Endodermal cell (in vitro differentiated cells): ENCODE results near the gene NPIPB8. TPM values are rescaled to one million over a fixed set of nuclear protein-coding genes. Genes with fewer than 3 reads are reported as not detected.
A peak's percentile ranks its signal among the peaks of the same experiment; 100 is the strongest.
"Not testable (repeated sequence)": the region's sequence is repeated elsewhere in the genome, so short reads cannot be mapped to it uniquely, and the experiment has no call there.

Source experiments
- DNase-seq: peaks from one replicate; pipeline ENCODE4 v3.0.0-alpha.2; 2017
- H3K27ac ChIP-seq: 2 replicates; pipeline ENCODE4 v1.5.1; 2013; ENCODE audit warnings: mild to moderate bottlenecking, low read depth, low read length, moderate library complexity
- H3K27me3 ChIP-seq: 2 replicates; pipeline ENCODE4 v1.6.1; 2013; ENCODE audit warnings: mild to moderate bottlenecking, low read length, moderate library complexity; ENCODE audit not compliant: insufficient read depth, control insufficient read depth, poor library complexity, severe bottlenecking
- H3K36me3 ChIP-seq: 2 replicates; pipeline ENCODE4 v1.7.0; 2013; ENCODE audit warnings: mild to moderate bottlenecking, low read length, moderate library complexity; ENCODE audit not compliant: control insufficient read depth, insufficient read depth
- H3K4me1 ChIP-seq: one replicate; pipeline ENCODE4 v1.7.0; 2013; ENCODE audit warnings: low read length; ENCODE audit not compliant: control insufficient read depth, insufficient read depth
- H3K4me3 ChIP-seq: 2 replicates; pipeline ENCODE4 v1.5.1; 2013; ENCODE audit warnings: mild to moderate bottlenecking, low read length, moderate library complexity
- H3K9ac ChIP-seq: 2 replicates; pipeline ENCODE4 v1.6.1; 2013; ENCODE audit warnings: mild to moderate bottlenecking, low read length, moderate library complexity; ENCODE audit not compliant: poor library complexity, severe bottlenecking; ENCODE audit errors: extremely low read depth
- H3K9me3 ChIP-seq: 2 replicates; pipeline ENCODE4 v1.6.1; 2013; ENCODE audit warnings: mild to moderate bottlenecking, low read length, moderate library complexity; ENCODE audit not compliant: control insufficient read depth
- H3K27ac Mint-ChIP-seq: 2 replicates; pipeline ENCODE4 v1.8.0; 2020; ENCODE audit warnings: mixed read lengths
- H3K27me3 Mint-ChIP-seq: 2 replicates; pipeline ENCODE4 v1.8.0; 2021; ENCODE audit warnings: mild to moderate bottlenecking, mixed read lengths; ENCODE audit not compliant: insufficient read depth
- H3K36me3 Mint-ChIP-seq: 2 replicates; pipeline ENCODE4 v1.8.0; 2020; ENCODE audit warnings: low read depth, mixed read lengths
- H3K4me1 Mint-ChIP-seq: 2 replicates; pipeline ENCODE4 v1.8.0; 2020; ENCODE audit warnings: mixed read lengths
- H3K4me3 Mint-ChIP-seq: 2 replicates; pipeline ENCODE4 v1.8.0; 2020; ENCODE audit warnings: mild to moderate bottlenecking, moderate library complexity, mixed read lengths
- H3K9me3 Mint-ChIP-seq: 2 replicates; pipeline ENCODE4 v1.8.0; 2020; ENCODE audit warnings: mild to moderate bottlenecking, mixed read lengths
- CTCF ChIP-seq: fragments of 200-600 bp; sonication (generic); conservative IDR thresholded peaks from 2 replicates; pipeline ENCODE4 v1.5.0; 2021; ENCODE audit warnings: antibody characterized with exemption, mild to moderate bottlenecking
- WGBS, 2 experiments: methylation state at CpG; one replicate each; pipeline versions ENCODE4 v1.1.5 to v1.1.7; 2013; ENCODE audit warnings: missing lambda C conversion rate in 2 of 2, mixed read lengths in 1 of 2; ENCODE audit not compliant: insufficient coverage in 1 of 2, insufficient read length in 1 of 2; 5-methylcytosine and 5-hydroxymethylcytosine counted together
- total RNA-seq, 2 donors: library from RNA; stranded (reverse); fragmentation: NEBNext Ultra II Directional in 1 of 2; extraction: Animal tissue kit (Norgen Biotek cat#: 25700) in 1 of 2; gene quantifications; 2 replicates in 1 of 2; 3 replicates in 1 of 2; pipeline ENCODE4 v1.2.1, GENCODE V29; 2021

The NPIPB8 gene
- total RNA-seq, 2 donors from 2014 or later, result 0.35 TPM; not detected in 1

GRCh38 chr16:28596840-28597691, 40.8 kb upstream of the NPIPB8 start, which contains the start of gene SULT1A2:
Gene SULT1A2, minus strand, starts transcription at chr16:28597050. Its CDS starts 1,120 bp downstream, at chr16:28595930.
- DNase-seq, result peak; percentile 64
- no peak for TF ChIP-seq CTCF
- Histone ChIP-seq H3K4me1 (peaks cover 4% of the 10 kb centered on the region), H3K9ac (no peak within 1 kb of the TSS), H3K9me3 (no peaks in the 10 kb centered on the region), H3K4me3 (no peak within 1 kb of the TSS), H3K27me3 (no peaks in the 10 kb centered on the region), H3K36me3 (no peaks in the 10 kb centered on the region), H3K27ac (no peak within 1 kb of the TSS)
- H3K9me3 Mint-ChIP-seq, result no peaks in the 10 kb centered on the region
- H3K27me3 Mint-ChIP-seq, result peaks cover 2% of the 10 kb centered on the region
- peaks cover 3% of the 10 kb centered on the region for H3K36me3 Mint-ChIP-seq
- H3K27ac Mint-ChIP-seq, result peak within 1 kb of the TSS; percentile 74
- H3K4me3 Mint-ChIP-seq, result peak within 1 kb of the TSS; percentile 19
- 53 to 74% methylated on average over 4 to 11 of the region's 11 CpGs for WGBS, 2 experiments
- peaks cover 16% of the 10 kb centered on the region for H3K4me1 Mint-ChIP-seq

DNA sequence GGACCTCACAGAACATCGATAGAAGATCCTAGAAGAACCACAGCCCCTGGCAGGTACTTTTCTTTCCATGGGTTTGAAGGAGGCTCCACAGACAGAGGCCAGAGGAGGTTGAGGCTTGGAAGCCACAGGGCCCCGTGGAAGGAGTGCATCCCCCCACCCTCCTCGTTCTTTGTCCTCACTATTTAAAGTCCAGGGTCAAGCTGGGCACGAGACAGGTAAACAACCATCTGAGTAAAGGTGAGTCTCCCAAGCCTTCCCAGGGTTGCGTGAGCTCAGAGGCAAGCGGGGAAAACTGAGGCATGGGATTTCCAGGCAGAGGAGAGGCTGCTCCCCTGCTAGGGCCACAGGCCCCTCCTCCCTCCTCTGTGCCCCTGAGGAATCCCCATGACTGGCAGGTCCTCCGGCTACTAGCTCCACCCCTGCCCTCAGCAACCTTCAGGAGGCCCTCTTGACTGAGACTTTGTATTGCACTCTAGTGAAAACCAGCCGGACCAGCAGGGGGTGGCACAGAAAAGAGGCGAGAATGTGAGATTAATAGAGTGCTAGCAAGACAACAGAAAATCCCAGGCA, 40.1 kb upstream of the NPIPB8 start:
- Mint-ChIP-seq H3K27me3 (peaks cover 2% of the 10 kb centered on the region), H3K4me1 (peaks cover 16% of the 10 kb centered on the region), H3K36me3 (no peaks in the 10 kb centered on the region), H3K9me3 (no peaks in the 10 kb centered on the region), H3K4me3 (no peak overlapping the region), H3K27ac (no peak overlapping the region)
- no peak overlapping the region for H3K4me3 ChIP-seq
- peaks cover 4% of the 10 kb centered on the region for H3K4me1 ChIP-seq
- peak; percentile 74 for DNase-seq
- H3K27me3 ChIP-seq, result no peaks in the 10 kb centered on the region
- WGBS, 2 experiments, result 78 to 84% methylated on average over 5 to 9 of the region's 9 CpGs
- no peak for TF ChIP-seq CTCF
- no peak overlapping the region for H3K27ac ChIP-seq
- no peaks in the 10 kb centered on the region for H3K36me3 ChIP-seq
- no peak overlapping the region for H3K9ac ChIP-seq
- no peaks in the 10 kb centered on the region for H3K9me3 ChIP-seq

- H3K27me3 Mint-ChIP-seq, H3K27me3 ChIP-seq, H3K36me3 ChIP-seq, H3K4me1 ChIP-seq, H3K9me3 ChIP-seq, H3K36me3 Mint-ChIP-seq, H3K4me3 ChIP-seq, DNase-seq, H3K9me3 Mint-ChIP-seq, H3K27ac Mint-ChIP-seq, H3K27ac ChIP-seq, H3K9ac ChIP-seq, H3K4me3 Mint-ChIP-seq: not testable (repeated sequence)
- WGBS, 2 experiments, result no CpG with 5 or more reads among the region's 17 CpGs
- peaks cover 16% of the 10 kb centered on the region for H3K4me1 Mint-ChIP-seq
Measured at GRCh38 chr16:28599377-28600285, 38.2 kb upstream of the NPIPB8 start.

DNA sequence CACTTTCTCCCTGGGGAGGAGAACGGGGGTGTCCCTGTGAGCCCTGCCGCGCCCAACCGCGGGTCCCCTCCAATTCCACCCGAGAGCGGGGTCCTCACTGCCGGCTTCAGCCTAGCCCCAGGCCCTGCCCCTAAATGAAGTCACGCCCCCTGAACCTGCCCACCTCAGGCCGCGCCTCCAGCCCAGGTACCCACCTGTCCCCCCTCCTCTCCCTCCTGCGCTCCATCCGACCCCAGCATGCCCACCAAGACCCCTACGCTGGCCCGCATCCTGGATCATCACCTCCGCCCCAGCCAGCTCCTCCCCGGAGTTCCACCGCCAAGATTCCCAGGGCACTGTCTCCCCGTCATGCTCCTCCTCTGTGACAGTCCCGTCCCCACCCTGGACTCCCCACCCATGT, 36.9 kb upstream of the NPIPB8 start:
- 89% methylated on average over 9 of the region's 20 CpGs; no CpG with 5 or more reads in 1 of the 2 experiments for WGBS, 2 experiments
- H3K4me1 ChIP-seq, H3K9me3 Mint-ChIP-seq, H3K4me3 Mint-ChIP-seq, H3K27ac Mint-ChIP-seq, H3K27me3 Mint-ChIP-seq, H3K4me3 ChIP-seq, H3K27ac ChIP-seq, H3K36me3 Mint-ChIP-seq, H3K9ac ChIP-seq, H3K9me3 ChIP-seq, H3K27me3 ChIP-seq, H3K36me3 ChIP-seq: not testable (repeated sequence)
- H3K4me1 Mint-ChIP-seq, result peaks cover 16% of the 10 kb centered on the region
- peak; percentile 55 for DNase-seq

DNA sequence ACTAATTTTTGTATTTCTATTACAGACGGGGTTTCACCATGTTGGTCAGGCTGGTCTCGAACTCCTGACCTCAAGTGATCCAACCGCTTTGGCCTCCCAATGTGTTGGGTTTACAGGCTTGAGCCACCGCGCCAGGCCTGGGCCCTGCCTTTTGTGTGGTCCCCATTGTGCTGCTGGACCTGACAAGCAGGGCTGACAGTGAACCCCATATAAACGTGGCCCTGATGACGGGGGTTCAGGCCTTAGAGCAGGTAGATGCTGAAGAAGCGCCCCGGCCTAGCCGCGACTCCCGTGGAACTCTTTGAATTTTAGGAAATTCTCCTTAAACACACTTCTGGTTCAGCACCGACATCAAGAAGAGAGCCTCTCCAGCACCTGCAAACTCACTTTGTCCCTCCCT, 36.3 kb upstream of the NPIPB8 start:
- not testable (repeated sequence) for H3K4me3 Mint-ChIP-seq, H3K36me3 Mint-ChIP-seq, H3K27me3 Mint-ChIP-seq, H3K4me1 ChIP-seq, H3K9ac ChIP-seq, H3K27ac ChIP-seq, H3K27me3 ChIP-seq, DNase-seq, H3K36me3 ChIP-seq, H3K9me3 ChIP-seq, H3K27ac Mint-ChIP-seq, H3K4me3 ChIP-seq, H3K9me3 Mint-ChIP-seq
- H3K4me1 Mint-ChIP-seq, result peaks cover 13% of the 10 kb centered on the region
- 92 to 95% methylated on average over 4 to 11 of the region's 13 CpGs for WGBS, 2 experiments
